Activated CD4-positive, alpha-beta T cell treated with anti-CD3 and anti-CD28 coated beads, Interleukin-2, amount 50 U/mL, for 16 hours (primary cell): ENCODE results near the gene ADCY6.

Source experiments
- DNase-seq: peaks from one replicate; pipeline ENCODE4 v3.0.0-alpha.2; 2020

ADCY6 gene

GRCh38 chr12:48815126-48816110 lies 26.5 kb upstream of the ADCY6 start:
- DNase-seq = peak; percentile 63

GRCh38 chr12:48814262-48815125 lies 25.6 kb upstream of the ADCY6 start:
- peak; percentile 87 for DNase-seq

- no peak for DNase-seq
Observed at GRCh38 chr12:48813465-48814261, 24.8 kb upstream of the ADCY6 start.

- no peak for DNase-seq
Observed at GRCh38 chr12:48812389-48812788, 23.5 kb upstream of the ADCY6 start.

- DNase-seq = no peak
Observed at GRCh38 chr12:48811437-48812090, 22.7 kb upstream of the ADCY6 start.

- DNase-seq = no peak
Observed at GRCh38 chr12:48810903-48811431, 22.1 kb upstream of the ADCY6 start.

GRCh38 chr12:48807981-48808380 lies 19.1 kb upstream of the ADCY6 start:
- no peak for DNase-seq

GRCh38 chr12:48803675-48804074 lies 14.8 kb upstream of the ADCY6 start:
- no peak for DNase-seq

GRCh38 chr12:48800971-48801370 lies 12.1 kb upstream of the ADCY6 start:
- no peak for DNase-seq

GRCh38 chr12:48800457-48800856 lies 11.6 kb upstream of the ADCY6 start:
- no peak for DNase-seq

- peak; percentile 25 for DNase-seq
Observed at GRCh38 chr12:48796976-48797375, 8.1 kb upstream of the ADCY6 start.

GRCh38 chr12:48795550-48796455 lies 6.9 kb upstream of the ADCY6 start:
- DNase-seq = peak; percentile 52

- no peak for DNase-seq
Observed at GRCh38 chr12:48794870-48795269, 6.0 kb upstream of the ADCY6 start.

- DNase-seq = no peak
Observed at GRCh38 chr12:48793696-48794095, 4.8 kb upstream of the ADCY6 start.

- no peak for DNase-seq
Observed at GRCh38 chr12:48789858-48790326, 1.0 kb upstream of the ADCY6 start.

- DNase-seq = no peak
Observed at GRCh38 chr12:48788524-48788853, 400 bp downstream of the ADCY6 start.

GRCh38 chr12:48787791-48788523 lies 932 bp downstream of the ADCY6 start:
- no peak for DNase-seq

- DNase-seq = no peak
Observed at GRCh38 chr12:48786591-48787544, 2.0 kb downstream of the ADCY6 start.

- no peak for DNase-seq
Observed at GRCh38 chr12:48783432-48783831, 5.5 kb downstream of the ADCY6 start.
